ENCODE measurements around the gene CCDC14. TPM values are rescaled to one million over a fixed set of nuclear protein-coding genes. Genes with fewer than 3 reads are reported as not detected.
"Not testable (repeated sequence)": the region's sequence is repeated elsewhere in the genome, so short reads cannot be mapped to it uniquely, and the experiment has no call there.

Gene CCDC14
- polyA plus RNA-seq, 3 donors from 2014 or later: 0.17 to 6.4 (median 1.1) TPM

- H3K27me3 Mint-ChIP-seq (ENCODE audit: low read depth in 3 of 3): peaks cover 5 to 16% (median 9%) of the 10 kb centered on the region in 3 donors
- not testable (repeated sequence) for H3K27ac Mint-ChIP-seq, H3K4me3 Mint-ChIP-seq, H3K4me1 Mint-ChIP-seq, H3K9me3 Mint-ChIP-seq, H3K36me3 Mint-ChIP-seq
- DNase-seq: peak; percentile 10 to 34 (median 21)
Measured at GRCh38 chr3:123979525-123980501, 18.8 kb upstream of the CCDC14 start.

GRCh38 chr3:123976904-123977303 lies 15.9 kb upstream of the CCDC14 start:
- DNase-seq, H3K9me3 Mint-ChIP-seq, H3K27ac Mint-ChIP-seq, H3K4me3 Mint-ChIP-seq, H3K4me1 Mint-ChIP-seq, H3K36me3 Mint-ChIP-seq: not testable (repeated sequence)
- peaks cover 7 to 14% (median 12%) of the 10 kb centered on the region in 3 donors for H3K27me3 Mint-ChIP-seq (ENCODE audit: low read depth in 3 of 3)

- not testable (repeated sequence) for H3K36me3 Mint-ChIP-seq, DNase-seq, H3K4me1 Mint-ChIP-seq, H3K9me3 Mint-ChIP-seq, H3K4me3 Mint-ChIP-seq, H3K27ac Mint-ChIP-seq
- peaks cover 7 to 14% (median 11%) of the 10 kb centered on the region in 3 donors for H3K27me3 Mint-ChIP-seq (ENCODE audit: low read depth in 3 of 3)
Measured at GRCh38 chr3:123976181-123976898, 15.3 kb upstream of the CCDC14 start.

GRCh38 chr3:123975030-123975429 lies 14.0 kb upstream of the CCDC14 start:
- H3K27ac Mint-ChIP-seq, H3K4me3 Mint-ChIP-seq, H3K36me3 Mint-ChIP-seq, H3K4me1 Mint-ChIP-seq, H3K9me3 Mint-ChIP-seq, DNase-seq: not testable (repeated sequence)
- peaks cover 7 to 13% (median 9%) of the 10 kb centered on the region in 3 donors for H3K27me3 Mint-ChIP-seq (ENCODE audit: low read depth in 3 of 3)

GRCh38 chr3:123971406-123971805 lies 10.4 kb upstream of the CCDC14 start:
- no peak for DNase-seq
- Mint-ChIP-seq H3K9me3 (no peaks in the 10 kb centered on the region), H3K4me3 (no peak overlapping the region), H3K27ac (no peak overlapping the region), H3K4me1 (no peaks in the 10 kb centered on the region), H3K27me3 (ENCODE audit: low read depth in 3 of 3) (peaks cover 5 to 12% (median 11%) of the 10 kb centered on the region in 3 donors), H3K36me3 (peaks cover 0 to 3% (median 0%) of the 10 kb centered on the region in 3 donors)

GRCh38 chr3:123967260-123967659 lies 6.2 kb upstream of the CCDC14 start:
- not testable (repeated sequence) for DNase-seq, H3K9me3 Mint-ChIP-seq, H3K4me3 Mint-ChIP-seq, H3K4me1 Mint-ChIP-seq, H3K27ac Mint-ChIP-seq, H3K36me3 Mint-ChIP-seq
- peaks cover 3 to 16% (median 10%) of the 10 kb centered on the region in 3 donors for H3K27me3 Mint-ChIP-seq (ENCODE audit: low read depth in 3 of 3)

GRCh38 chr3:123966799-123967198 lies 5.8 kb upstream of the CCDC14 start:
- H3K27ac Mint-ChIP-seq, H3K36me3 Mint-ChIP-seq, H3K9me3 Mint-ChIP-seq, H3K4me3 Mint-ChIP-seq, DNase-seq, H3K4me1 Mint-ChIP-seq: not testable (repeated sequence)
- peaks cover 3 to 15% (median 10%) of the 10 kb centered on the region in 3 donors for H3K27me3 Mint-ChIP-seq (ENCODE audit: low read depth in 3 of 3)

GRCh38 chr3:123964793-123965192 lies 3.8 kb upstream of the CCDC14 start:
- not testable (repeated sequence) for H3K27ac Mint-ChIP-seq, DNase-seq, H3K4me3 Mint-ChIP-seq, H3K9me3 Mint-ChIP-seq, H3K36me3 Mint-ChIP-seq
- Mint-ChIP-seq H3K27me3 (ENCODE audit: low read depth in 3 of 3) (peaks cover 1 to 12% (median 6%) of the 10 kb centered on the region in 3 donors), H3K4me1 (peaks cover 11 to 20% of the 10 kb centered on the region in 2 donors)

GRCh38 chr3:123961508-123961856 lies 453 bp upstream of the CCDC14 start:
- Mint-ChIP-seq H3K27ac (peak overlapping the region; percentile 81 to 96 (median 92)), H3K27me3 (ENCODE audit: low read depth in 3 of 3) (peaks cover 1 to 6% (median 4%) of the 10 kb centered on the region in 3 donors), H3K4me1 (peaks cover 18 to 39% of the 10 kb centered on the region in 2 donors), H3K4me3 (peak overlapping the region; percentile 95 to 99 (median 97)), H3K9me3 (no peaks in the 10 kb centered on the region), H3K36me3 (no peaks in the 10 kb centered on the region)
- DNase-seq: no peak

- no peak overlapping the region for H3K27ac Mint-ChIP-seq
- H3K36me3 Mint-ChIP-seq: peaks cover 5 to 36% (median 29%) of the 10 kb centered on the region in 3 donors
- peaks cover 0 to 1% (median 0%) of the 10 kb centered on the region in 3 donors for H3K27me3 Mint-ChIP-seq (ENCODE audit: low read depth in 3 of 3)
- no peak for DNase-seq
- no peaks in the 10 kb centered on the region for H3K9me3 Mint-ChIP-seq
- H3K4me1 Mint-ChIP-seq: peaks cover 3 to 9% of the 10 kb centered on the region in 2 donors
- no peak overlapping the region for H3K4me3 Mint-ChIP-seq
Measured at GRCh38 chr3:123953735-123954134, 7.3 kb downstream of the CCDC14 start.

- H3K4me1 Mint-ChIP-seq: peaks cover 0 to 1% of the 10 kb centered on the region in 2 donors
- H3K27ac Mint-ChIP-seq: no peak overlapping the region
- peaks cover 0 to 1% (median 0%) of the 10 kb centered on the region in 3 donors for H3K27me3 Mint-ChIP-seq (ENCODE audit: low read depth in 3 of 3)
- no peaks in the 10 kb centered on the region for H3K9me3 Mint-ChIP-seq
- H3K4me3 Mint-ChIP-seq: no peak overlapping the region
- DNase-seq: no peak
- H3K36me3 Mint-ChIP-seq: peaks cover 5 to 40% (median 29%) of the 10 kb centered on the region in 3 donors
Measured at GRCh38 chr3:123952844-123953520, 8.0 kb downstream of the CCDC14 start.

GRCh38 chr3:123951522-123952447 lies 9.2 kb downstream of the CCDC14 start:
- Mint-ChIP-seq H3K4me1 (no peaks in the 10 kb centered on the region), H3K27ac (peak overlapping the region in 1 of 6 donors; percentile 37), H3K4me3 (no peak overlapping the region), H3K27me3 (ENCODE audit: low read depth in 3 of 3) (peaks cover 0 to 1% (median 0%) of the 10 kb centered on the region in 3 donors), H3K9me3 (no peaks in the 10 kb centered on the region), H3K36me3 (peaks cover 5 to 43% (median 30%) of the 10 kb centered on the region in 3 donors)
- DNase-seq: no peak

GRCh38 chr3:123949641-123950040 lies 11.4 kb downstream of the CCDC14 start:
- Mint-ChIP-seq H3K36me3 (peaks cover 5 to 42% (median 27%) of the 10 kb centered on the region in 3 donors), H3K9me3 (no peaks in the 10 kb centered on the region), H3K27me3 (ENCODE audit: low read depth in 3 of 3) (no peaks in the 10 kb centered on the region), H3K4me1 (no peaks in the 10 kb centered on the region), H3K27ac (no peak overlapping the region), H3K4me3 (no peak overlapping the region)
- DNase-seq: no peak
